ENCODE data around the gene WNT3.

The WNT3 gene

GRCh38 chr17:46836500-46836899 lies 18.0 kb upstream of the WNT3 start:
- DNase-seq (ENCODE audit: low read depth in 2 of 2): no peak

GRCh38 chr17:46834846-46835245 lies 16.4 kb upstream of the WNT3 start:
- DNase-seq (ENCODE audit: low read depth in 2 of 2): no peak

DNA sequence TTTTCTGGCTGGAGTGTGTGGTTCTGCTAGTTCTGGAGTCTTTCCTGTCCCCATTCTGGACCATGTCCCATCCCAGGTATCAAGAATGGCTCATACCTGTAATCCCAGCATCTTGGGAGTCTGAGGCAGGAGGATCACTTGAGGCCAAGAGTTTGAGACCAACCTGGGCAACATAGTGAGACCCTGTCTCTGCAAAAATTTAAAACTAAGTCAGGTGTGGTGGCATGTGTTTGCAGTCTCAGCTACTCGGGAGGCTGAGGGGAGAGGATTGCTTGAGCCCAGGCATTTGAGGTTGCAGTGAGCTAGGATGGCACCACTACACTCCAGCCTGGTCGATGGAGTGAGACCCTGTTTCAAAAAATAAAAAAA lies 15.3 kb upstream of the WNT3 start:
- no peak for DNase-seq (ENCODE audit: low read depth in 2 of 2)

DNA sequence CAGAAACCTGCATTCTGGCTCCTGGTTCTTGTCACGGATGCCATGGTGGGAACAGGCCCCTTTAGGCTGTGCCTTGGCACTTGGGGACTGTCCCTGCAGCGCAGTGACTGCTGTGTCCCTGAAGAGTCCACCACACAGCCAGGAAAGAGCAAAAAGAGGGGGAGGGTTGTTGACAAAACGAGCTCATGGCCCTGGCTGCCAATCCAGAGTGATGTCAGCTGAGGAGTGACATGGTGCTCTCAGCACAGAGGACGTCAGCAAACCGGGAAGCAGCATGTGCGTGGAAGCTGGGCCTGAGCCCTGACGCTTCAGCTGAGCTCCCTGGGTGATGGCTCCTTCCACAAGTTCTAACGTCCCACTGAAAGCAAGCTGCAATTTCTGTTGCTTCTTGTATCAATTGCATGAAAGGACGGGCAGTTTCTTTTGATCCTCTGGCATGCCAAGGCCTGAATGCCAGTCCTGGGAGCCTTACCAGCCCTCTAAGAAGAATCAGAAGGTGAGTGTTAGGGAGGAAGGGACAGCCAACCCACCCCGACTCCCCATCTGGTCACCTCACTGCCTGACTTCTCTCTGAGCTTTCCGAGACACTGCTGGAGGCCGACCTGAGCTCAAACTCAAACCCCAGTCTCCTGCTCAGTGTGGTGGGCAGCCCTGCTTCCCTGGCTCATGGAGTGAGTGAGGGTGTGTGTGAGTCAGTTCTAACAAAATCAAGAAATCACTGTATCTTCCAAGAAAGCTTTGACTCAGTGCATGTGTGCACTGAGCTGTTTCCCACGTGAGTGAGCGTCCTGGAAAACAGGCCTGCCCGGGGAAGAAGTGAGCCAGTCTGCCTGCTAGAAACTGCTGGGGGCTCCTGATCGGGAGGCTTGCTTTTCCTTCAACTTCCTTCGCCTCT lies 14.7 kb upstream of the WNT3 start:
- DNase-seq (ENCODE audit: low read depth in 2 of 2): no peak

DNA sequence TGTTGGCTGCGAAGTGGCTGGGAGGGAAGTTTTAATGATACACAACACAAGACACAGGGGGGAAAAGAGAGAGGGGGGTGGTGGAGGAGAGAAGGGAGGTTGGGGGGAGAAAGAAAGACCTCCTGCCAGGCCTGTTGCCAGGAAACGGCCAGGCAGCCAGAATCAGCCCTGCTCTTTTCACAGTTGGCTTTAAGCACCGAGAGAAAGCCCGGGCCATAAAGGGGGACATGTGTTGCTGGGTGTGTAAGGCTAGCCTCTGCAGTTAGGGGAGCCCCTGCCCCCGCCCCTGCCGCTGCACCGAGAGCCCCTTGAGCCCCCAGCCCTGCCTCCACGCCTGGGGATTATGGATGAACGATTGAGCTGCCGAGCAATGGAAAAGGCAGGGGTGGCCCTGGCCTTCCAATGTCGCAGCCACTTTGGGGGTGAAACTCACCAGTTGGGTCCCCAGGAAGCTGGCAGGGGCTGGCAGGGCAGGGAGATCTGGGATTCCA lies 13.9 kb upstream of the WNT3 start:
- DNase-seq (ENCODE audit: low read depth in 2 of 2): no peak

- DNase-seq (ENCODE audit: low read depth in 2 of 2): no peak
Observed at GRCh38 chr17:46831573-46832330, 13.3 kb upstream of the WNT3 start.

DNA sequence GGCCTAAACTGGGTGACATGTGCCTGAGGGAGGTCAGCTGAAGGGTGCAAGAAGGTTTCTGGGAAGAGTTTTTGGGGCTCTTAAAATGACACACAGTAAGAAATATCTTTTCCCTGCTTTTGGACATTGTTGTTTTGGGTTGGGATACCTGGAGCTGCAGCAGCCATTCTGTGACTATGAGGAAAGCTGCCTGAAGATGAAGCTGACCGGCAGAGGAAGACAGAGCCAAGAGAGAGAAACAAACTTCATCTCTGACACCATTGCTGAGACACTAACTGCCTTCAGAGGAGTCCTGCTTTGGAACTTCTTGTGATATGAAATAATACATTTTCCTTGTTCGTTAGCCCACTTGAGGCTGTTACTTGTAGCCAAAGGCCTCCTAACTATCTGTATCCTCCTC lies 8.8 kb upstream of the WNT3 start:
- DNase-seq (ENCODE audit: low read depth in 2 of 2): no peak

DNA sequence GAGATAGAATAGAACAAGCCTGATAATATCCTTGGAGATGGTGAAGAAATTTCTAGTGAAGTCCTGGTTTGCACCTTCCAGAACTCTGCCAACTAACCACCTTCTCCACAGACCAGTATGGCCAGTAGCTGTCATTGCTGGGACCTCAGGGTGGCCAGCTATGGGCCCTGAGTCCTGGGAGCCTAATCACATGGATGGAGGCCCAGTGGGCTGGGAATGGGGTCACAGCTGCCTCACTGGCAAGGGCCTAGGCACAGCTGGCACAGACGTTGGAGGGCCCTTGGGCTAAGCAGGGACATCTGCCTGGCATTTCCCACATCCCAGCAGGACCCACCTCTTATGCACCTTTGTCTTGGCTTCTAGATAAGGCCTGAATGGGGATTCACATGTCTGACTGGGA lies 7.6 kb upstream of the WNT3 start:
- DNase-seq (ENCODE audit: low read depth in 2 of 2): no peak

DNA sequence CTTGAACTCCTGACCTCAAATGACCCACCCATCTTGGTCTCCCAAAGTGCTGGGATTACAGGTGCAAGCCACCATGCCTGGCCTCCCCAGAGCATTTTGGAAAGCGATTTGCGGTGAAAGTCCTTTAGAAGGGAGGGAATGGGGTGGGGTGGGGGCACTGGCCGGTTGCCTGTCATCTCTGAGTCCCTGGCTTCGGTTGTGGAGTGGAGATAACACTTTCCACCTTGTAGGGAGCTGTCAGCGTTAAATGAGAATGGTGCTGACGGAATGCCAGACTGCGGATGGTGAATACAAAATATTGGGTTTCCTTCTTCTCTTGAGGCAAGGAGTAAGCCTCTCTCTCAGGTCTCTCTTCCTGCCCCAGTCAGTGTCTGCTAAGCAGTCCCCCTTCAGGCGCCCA lies 5.2 kb upstream of the WNT3 start:
- DNase-seq (ENCODE audit: low read depth in 2 of 2): no peak

GRCh38 chr17:46822388-46822921 lies 4.0 kb upstream of the WNT3 start:
- DNase-seq (ENCODE audit: low read depth in 2 of 2): no peak

GRCh38 chr17:46821482-46822387 lies 3.2 kb upstream of the WNT3 start:
- no peak for DNase-seq (ENCODE audit: low read depth in 2 of 2)

DNA sequence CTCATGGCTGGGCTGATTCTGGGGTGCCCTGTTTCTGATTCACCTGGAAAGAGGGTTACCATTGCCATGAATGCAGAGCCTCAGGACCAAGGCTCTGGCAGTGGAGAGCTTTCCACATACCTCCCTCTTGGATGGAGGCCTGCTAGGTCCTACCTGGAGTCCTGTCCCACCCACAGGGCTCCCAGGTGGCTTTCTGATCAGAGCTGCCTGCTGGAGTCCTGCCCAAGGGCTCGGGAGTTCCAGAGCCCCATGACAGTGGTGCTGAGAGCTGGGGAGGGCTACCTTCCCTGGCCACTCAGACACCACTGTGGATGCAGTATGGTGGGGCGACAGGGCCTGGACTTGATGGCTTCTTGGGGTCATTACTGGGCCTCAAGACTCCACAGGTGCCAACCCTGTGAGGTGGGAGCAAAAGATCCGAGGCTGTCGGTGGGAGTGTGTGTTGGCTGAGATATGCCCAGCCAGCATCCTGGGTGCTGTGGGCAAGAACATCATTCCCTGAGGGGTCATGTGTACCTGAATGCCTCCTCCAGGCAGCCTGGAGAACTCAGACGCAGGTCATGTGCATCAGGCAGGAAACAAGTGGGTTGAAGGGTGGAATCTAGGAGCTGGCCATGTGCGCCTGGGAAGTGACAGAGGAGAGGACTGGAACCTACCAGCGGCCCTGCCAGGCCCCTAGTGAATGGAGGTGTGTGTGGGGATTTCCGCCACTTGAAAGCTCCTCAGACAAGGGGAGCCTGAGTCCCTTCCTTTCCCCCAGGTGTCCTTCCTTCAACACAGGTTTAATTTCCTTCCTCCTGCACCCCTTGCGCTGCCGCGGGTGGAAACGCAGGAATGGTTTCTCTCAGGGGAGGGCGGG lies 2.3 kb upstream of the WNT3 start:
- DNase-seq (ENCODE audit: low read depth in 2 of 2): no peak

DNA sequence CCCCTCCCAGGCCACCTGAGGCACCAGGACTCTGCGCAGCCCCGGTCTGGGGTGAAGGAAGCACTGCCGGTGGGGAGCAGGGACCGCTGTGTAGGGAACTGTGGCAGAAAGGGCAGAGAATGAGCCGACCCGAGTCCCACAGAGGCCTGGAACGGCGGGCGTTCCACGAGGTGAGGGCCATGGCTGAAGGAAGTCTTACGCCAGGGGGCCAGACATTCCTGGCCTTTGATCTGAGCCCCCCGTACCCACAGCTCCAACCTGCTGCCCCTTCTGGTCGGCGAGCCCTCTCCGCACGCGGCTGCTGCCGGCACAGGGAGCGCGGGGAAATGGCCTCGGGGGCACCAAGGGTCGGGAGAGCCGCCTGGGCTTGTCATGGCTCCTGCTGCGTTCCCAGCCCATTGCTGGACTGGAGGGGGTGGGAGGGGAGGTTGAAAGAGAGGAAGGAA lies 1.4 kb upstream of the WNT3 start:
- DNase-seq (ENCODE audit: low read depth in 2 of 2): no peak

- DNase-seq (ENCODE audit: low read depth in 2 of 2): no peak
Observed at GRCh38 chr17:46818929-46819859, 702 bp upstream of the WNT3 start.

DNA sequence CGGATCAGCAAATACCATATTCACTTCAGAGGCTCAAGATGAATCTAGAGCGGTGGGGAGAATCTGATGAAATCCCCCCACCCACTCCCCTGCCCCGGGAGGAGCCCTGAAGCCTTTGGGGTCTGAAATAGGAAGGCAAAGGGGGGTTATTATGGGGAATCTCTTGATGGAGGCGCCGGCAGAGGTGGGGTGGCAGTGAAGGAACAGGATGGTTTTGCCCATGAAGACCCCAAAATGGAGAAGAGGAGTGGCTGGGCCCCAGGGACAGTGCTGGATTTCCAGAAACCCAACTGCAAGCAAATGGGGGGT lies 637 bp downstream of the WNT3 start:
- DNase-seq (ENCODE audit: low read depth in 2 of 2): no peak

GRCh38 chr17:46817151-46817900 lies 1.2 kb downstream of the WNT3 start:
- no peak for DNase-seq (ENCODE audit: low read depth in 2 of 2)

GRCh38 chr17:46815474-46816353 lies 2.8 kb downstream of the WNT3 start:
- DNase-seq (ENCODE audit: low read depth in 2 of 2): no peak

DNA sequence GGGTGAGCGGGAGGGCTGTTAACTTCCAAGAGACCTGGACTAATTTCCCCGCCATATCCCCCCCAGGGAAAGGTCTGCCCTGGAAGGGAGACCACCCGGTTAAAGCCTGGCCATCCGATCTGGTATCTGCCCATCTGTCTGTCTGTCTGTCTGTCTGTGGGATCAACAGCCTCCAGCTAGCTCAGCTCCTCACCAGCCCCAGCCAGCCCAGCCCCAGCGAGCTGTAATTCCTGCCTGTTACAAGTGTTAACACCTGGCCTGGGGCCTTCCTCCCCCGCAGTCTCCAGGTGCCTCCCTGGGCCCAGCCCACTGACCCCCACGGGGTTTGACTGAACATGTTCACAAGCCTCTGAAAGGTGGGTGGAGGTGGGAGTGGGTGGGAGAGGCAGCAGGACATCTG lies 4.0 kb downstream of the WNT3 start:
- no peak for DNase-seq (ENCODE audit: low read depth in 2 of 2)
